ENCODE data around the gene VSTM2L.

Gene VSTM2L

DNA sequence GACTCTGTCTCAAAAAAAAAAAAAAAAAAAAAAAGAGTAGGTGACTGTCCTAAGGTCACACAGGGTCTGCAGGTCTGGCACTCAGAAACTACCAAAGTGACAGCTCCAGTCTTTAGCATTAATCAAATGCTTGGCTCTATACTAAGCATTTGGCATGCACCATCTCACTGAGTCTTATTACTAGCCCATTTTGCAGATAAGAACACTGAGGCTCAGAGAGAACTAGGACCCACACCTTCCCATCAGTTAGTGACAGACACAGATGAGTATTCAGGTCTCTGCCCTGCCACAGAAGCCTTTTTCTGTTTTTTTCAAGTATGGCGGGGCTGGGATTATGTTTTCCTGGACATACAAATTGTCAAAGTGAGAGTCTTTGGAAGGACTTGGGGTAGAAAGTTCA is 23.1 kb upstream of the VSTM2L start:
- DNase-seq, result no peak

DNA sequence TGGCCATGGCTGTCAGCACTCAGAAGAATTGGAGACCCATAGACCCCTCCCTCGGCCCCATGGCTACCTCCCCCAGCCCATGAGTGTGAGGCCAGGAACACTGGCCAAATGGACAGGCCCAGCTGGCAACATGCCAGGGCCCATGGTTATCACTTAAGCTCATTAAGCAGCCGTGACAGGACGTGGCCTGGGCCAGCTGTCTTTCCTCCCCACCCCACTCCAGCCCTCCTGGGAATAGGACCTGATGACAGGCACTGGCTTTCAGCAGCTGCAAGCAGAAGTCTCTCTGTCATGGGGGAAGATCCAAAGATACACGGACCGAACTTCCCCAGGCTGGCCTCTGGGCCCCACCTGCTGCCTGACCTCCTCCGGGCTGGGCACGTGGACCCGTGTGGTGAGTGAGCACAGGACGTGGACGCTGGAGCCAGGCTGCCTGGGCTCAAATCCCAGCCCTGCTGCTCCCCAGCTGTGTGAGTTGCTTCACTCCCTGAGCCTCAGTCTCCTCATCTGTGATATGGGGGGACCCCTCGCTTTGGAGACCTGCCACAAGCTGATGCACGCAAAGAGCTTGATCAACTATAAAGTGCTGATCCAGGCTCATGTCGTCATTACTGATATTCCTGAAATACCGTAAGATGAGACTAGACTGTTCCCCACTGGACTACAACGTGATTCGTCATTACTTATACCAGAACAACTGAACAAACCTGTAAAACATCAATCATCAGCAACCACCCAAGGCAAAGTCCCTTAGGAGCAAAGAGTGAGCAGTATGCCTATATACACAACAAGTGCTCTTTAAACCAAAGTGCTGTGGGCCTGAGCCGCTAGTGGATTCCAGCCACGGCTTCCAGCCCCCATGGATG is 22.0 kb upstream of the VSTM2L start:
- DNase-seq, result peak; percentile 87

DNA sequence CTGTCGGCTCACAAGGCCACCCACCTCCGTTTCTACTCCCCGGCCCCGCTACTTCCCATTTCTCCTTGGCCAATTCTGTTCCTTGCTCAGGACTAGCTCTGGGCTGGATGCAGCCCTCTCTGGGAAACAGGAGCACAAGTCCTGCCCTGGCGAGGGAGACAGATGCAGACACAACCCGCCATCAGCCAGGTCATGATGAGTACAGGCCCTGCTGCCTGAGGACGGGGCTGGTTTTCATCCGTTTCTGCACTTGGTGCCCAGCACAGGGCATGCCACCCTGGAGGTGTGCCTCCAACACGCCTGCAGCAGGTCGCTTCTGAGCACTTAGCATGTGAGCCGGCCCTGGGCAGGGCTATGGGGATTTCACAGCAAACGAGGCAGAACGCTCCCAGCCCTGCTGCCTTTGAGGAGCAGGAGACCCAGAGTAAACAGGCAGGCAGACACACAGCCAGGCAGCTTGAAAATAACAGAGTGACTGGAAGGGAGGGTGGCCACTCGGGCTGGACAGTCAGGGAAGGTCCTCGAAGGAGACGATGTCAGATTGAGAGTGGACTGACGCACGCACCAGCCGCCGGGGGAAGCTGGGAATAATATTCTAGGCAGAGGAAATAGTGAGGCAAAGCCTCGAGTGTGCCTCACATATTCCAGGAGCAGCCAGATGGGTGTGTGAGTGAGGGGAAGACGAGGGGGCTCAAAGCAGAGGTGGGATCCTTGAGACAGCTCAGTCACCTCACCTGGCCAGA is 21.2 kb upstream of the VSTM2L start:
- DNase-seq, result peak; percentile 59

DNA sequence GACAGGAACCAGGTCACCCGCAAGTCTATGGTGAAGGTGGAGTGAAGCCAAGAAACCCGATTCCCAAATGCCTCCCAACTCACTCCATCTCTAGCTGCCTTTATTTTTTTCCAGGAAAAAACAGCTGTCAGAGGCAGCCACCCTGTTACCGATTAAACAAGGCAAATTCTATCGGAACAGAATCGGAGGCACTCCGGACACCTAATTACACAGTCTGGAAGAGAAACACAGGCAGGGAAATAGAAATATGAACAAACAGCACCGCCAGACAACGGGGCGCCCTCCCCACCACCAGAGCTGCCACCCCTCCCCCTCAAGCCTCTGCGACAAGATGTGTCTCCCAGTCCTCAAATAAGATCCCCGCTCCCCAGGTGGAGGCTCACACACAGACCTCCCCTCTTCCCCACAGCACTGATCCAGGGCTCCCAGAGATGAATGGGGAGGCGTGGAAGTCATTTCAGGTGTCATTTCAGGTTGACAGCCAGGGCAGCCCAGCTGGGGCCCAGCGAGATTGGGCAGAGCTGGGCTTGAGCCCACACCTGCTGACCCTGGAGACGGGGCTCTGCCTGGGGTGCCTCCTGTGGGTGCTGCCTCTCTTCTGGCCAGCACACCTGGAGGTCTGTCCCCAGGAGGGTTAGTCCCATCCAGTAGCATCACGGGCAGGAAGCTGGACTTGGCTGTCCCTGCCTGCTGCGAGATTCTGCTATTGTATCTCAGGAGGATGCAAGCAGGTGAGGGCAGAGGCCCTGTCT is 19.8 kb upstream of the VSTM2L start:
- no peak for DNase-seq

DNA sequence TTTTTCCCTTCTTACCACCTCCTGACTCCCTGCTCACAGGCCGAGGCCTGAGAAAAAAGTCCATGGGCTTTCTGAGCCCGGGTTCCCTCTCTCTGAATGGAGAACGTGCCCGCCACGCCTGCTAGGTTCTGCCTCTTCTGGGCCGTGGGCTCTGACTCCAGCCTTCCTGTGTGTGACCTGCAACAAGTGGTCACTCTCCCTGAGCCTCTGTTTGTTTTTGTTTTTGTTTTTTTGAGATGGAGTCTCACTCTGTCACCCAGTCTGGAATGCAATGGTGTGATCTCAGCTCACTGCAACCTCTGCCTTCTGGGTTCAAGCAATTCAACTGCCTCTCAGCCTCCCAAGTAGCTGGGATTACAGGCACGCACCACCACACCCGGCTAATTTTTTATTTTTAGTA is 17.9 kb upstream of the VSTM2L start:
- DNase-seq, result no peak

- DNase-seq, result peak; percentile 46
Measured at GRCh38 chr20:37885593-37886503, 17.1 kb upstream of the VSTM2L start.

DNA sequence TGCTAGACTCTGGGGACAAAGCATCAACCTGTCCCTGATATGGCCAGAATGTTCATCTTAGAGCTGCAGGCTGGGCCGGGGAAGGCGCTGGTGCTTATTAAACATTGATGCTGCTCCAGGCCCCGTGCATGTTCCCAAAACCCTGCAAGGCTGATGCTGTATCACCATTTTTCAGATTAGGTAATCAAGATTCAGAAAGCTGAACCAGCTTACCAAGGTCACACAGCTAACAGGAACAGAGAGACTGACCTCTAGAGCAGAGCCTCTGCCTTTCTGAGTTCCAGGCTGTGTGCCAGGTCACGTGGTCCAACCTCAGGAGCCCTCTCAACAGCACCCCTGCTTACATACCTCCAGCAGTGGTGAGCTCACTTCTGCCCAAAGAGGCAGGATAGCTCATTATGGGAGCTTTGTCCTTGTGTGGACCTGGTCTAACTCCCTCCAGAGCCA is 16.1 kb upstream of the VSTM2L start:
- no peak for DNase-seq

GRCh38 chr20:37888641-37889040 is 14.3 kb upstream of the VSTM2L start:
- DNase-seq, result no peak

DNA sequence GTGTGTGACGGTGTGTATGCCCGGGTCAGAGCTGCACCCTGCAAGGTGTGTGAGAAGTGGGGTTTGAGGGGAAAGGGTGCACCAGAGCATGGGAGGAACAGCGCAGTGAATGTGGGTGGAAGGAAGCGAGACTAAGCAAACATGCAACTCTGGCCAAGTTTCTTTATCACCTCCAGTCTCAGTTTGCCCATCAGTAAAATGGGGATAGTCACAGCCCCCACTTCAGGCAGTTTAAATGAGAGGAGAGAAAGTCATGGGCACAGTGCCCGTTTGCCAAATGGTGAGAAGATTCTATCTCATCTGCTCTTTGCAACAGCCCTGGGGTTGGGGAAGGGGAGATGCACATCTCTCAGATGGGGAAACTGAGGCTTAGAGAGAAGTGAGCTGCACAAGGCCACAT is 12.8 kb upstream of the VSTM2L start:
- DNase-seq, result no peak

DNA sequence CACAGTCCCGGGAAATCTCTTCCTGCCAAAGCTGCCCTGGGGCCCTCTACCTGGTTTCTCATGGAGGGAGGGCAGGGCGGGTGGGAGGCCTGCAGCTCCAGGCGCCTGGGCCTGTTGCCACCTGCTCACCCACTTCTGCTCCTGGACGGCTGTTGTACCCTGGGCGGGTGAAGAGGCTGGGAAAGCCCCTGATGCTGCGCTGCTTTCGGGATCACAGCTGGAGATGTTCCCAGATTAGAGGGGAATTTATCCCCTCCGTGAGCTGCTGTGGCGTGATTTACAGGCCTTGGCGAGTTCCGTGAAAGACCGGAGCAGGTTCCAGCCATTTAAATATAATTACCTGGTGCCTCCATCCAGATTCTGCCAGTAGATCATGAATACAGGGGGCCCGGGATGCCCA is 12.3 kb upstream of the VSTM2L start:
- DNase-seq, result no peak

- DNase-seq, result no peak
Measured at GRCh38 chr20:37892001-37892400, 10.9 kb upstream of the VSTM2L start.

GRCh38 chr20:37893566-37894241 is 9.2 kb upstream of the VSTM2L start:
- no peak for DNase-seq

GRCh38 chr20:37894454-37894853 is 8.5 kb upstream of the VSTM2L start:
- no peak for DNase-seq

DNA sequence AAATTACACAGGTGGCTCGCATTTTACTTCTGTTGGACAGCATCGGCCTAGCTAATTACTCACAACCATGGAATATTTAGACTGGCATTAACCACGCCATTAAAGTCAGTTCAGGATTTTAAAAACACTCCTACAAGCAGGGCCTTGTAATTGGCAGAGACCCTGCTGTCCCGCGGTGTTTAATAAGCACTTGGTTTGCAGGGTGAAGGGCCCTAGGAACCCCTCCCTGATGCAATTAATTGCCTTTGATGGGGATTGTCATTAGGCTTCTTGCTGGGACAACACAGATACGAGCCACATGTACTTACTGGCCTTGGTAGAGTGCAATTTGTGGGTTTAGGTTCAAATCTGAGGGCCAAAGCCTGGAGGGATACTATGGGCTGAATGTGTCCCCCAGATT is 7.8 kb upstream of the VSTM2L start:
- peak; percentile 46 for DNase-seq

- DNase-seq, result peak; percentile 66
Measured at GRCh38 chr20:37896932-37897548, 5.9 kb upstream of the VSTM2L start.

DNA sequence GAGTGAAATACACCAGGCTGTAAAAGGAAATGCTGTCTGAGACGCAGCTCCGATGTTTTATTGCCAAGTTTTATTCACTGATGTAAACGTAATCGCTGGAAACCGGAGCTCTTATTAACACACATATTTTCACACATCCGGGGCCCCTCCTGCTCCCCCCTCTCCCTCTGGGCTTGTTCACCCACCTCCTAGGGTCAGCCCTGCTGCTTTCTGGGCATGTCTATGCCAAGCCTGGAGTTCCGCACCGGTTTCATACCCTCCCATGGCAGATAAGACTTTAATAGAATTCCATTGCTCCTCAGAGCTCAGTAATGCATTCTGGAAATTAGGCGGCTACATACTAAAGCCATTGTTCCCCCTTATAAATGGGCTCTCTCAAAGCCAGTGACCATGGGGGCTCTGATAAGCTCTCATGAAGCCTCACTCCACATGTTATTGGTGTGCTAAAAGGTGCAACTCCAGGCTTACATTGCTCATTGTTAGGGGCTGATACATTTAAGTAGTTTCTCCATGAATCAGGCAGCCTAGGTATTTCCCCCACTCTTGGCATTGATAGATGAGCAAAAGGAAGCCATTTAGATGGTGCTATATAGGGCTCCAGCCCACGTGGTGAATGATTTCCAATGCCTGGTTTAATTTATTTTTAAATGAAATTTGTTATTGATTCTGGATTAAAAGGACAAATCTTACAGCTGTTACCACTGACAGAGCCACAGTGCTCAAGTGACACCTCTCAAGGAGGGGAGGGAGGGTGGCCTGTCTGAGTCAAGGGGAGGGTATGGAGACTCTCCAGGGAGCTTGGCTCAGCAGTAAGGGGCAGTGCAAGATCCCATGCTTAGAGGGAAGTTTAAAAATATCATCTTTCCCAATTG is 4.5 kb upstream of the VSTM2L start:
- no peak for DNase-seq

- no peak for DNase-seq
Measured at GRCh38 chr20:37899105-37900045, 3.6 kb upstream of the VSTM2L start.

DNA sequence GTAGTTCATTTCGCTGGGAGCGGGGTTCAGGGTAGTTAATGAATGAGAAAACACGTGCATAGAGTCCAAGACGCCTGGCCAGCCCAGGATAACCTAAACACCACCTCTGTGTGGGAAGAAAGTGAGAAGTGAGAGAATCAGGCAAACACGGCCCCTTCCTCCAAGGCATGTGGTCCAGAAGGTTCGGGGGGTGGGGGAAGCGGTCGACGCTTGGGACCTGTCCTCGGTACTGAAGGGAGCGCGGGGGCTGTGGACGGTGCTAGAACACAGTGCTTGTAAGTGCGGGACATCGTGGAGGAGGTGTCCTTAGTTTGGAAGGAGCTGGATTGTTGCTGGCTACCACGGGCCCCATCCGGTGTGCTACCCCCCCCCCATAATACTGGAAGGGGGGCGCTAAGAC is 1.7 kb upstream of the VSTM2L start:
- DNase-seq, result no peak

All from retina (tissue), 1 donor.